Femur (tissue), 1 donor: ENCODE data around the gene ENPP5.
"Not testable (repeated sequence)": the region's sequence is repeated elsewhere in the genome, so short reads cannot be mapped to it uniquely, and the experiment has no call there.

Experiments used
- DNase-seq: peaks from one replicate; pipeline ENCODE4 v3.0.0-alpha.2; 2017

ENPP5 gene

GRCh38 chr6:46172176-46172575 lies 1.4 kb upstream of the ENPP5 start:
- DNase-seq, result no peak

GRCh38 chr6:46160102-46160501 lies 10.7 kb downstream of the ENPP5 start:
- DNase-seq, result no peak

GRCh38 chr6:46159229-46159628 lies 11.6 kb downstream of the ENPP5 start:
- DNase-seq, result no peak

GRCh38 chr6:46156701-46157100 lies 14.1 kb downstream of the ENPP5 start:
- no peak for DNase-seq

GRCh38 chr6:46149066-46149465 lies 21.7 kb downstream of the ENPP5 start:
- not testable (repeated sequence) for DNase-seq

GRCh38 chr6:46144270-46144669 lies 26.5 kb downstream of the ENPP5 start:
- no peak for DNase-seq

- DNase-seq, result no peak
Observed at GRCh38 chr6:46138281-46138680, 32.5 kb downstream of the ENPP5 start.

GRCh38 chr6:46137387-46137786 lies 33.4 kb downstream of the ENPP5 start:
- DNase-seq, result no peak

GRCh38 chr6:46136831-46137230 lies 33.9 kb downstream of the ENPP5 start:
- no peak for DNase-seq

GRCh38 chr6:46135176-46135575 lies 35.6 kb downstream of the ENPP5 start:
- DNase-seq, result no peak

GRCh38 chr6:46134216-46134615 lies 36.6 kb downstream of the ENPP5 start:
- DNase-seq, result no peak

GRCh38 chr6:46131291-46131690 lies 39.5 kb downstream of the ENPP5 start:
- not testable (repeated sequence) for DNase-seq

GRCh38 chr6:46130666-46131065 lies 40.1 kb downstream of the ENPP5 start:
- DNase-seq, result no peak

- peak; percentile 90 for DNase-seq
Observed at GRCh38 chr6:46129629-46130511, 40.9 kb downstream of the ENPP5 start, which contains the start of gene ENPP4. TSS of gene ENPP4 (plus strand) at chr6:46129989. CDS start at chr6:46139584, 9,595 bp downstream.

- DNase-seq, result no peak
Observed at GRCh38 chr6:46129291-46129628, 41.5 kb downstream of the ENPP5 start.

- no peak for DNase-seq
Observed at GRCh38 chr6:46128476-46128875, 42.3 kb downstream of the ENPP5 start.

GRCh38 chr6:46119679-46120078 lies 51.1 kb downstream of the ENPP5 start:
- not testable (repeated sequence) for DNase-seq

GRCh38 chr6:46118836-46119235 lies 51.9 kb downstream of the ENPP5 start:
- no peak for DNase-seq

GRCh38 chr6:46118157-46118556 lies 52.6 kb downstream of the ENPP5 start:
- DNase-seq, result no peak

- no peak for DNase-seq
Observed at GRCh38 chr6:46116289-46116688, 54.5 kb downstream of the ENPP5 start.

- DNase-seq, result no peak
Observed at GRCh38 chr6:46115634-46116033, 55.1 kb downstream of the ENPP5 start.

- DNase-seq, result no peak
Observed at GRCh38 chr6:46113370-46113769, 57.4 kb downstream of the ENPP5 start.
